Measurements from ENCODE around the gene GJC1.
"Not testable (repeated sequence)": the region's sequence is repeated elsewhere in the genome, so short reads cannot be mapped to it uniquely, and the experiment has no call there.

DNA sequence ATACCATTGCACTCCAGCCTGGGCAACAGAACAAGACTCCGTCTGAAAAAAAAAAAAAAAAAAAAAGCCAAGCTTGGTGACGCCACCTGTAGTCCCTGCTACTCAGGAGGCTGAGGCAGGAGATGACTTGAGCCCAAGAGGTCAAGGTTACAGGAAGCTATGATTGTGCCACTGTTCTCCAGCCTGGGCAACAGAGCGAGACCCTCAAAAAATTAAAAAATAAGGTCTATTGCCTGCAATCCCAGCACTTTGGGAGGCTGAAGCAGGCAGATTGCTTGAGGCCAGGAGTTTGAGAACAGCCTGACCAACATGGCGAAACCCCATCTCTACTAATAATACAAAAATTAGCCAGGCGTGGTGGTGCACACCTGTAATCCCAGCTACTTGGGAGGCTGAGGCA is 74.9 kb downstream of the GJC1 start:
- TF ChIP-seq, protein P1, sequence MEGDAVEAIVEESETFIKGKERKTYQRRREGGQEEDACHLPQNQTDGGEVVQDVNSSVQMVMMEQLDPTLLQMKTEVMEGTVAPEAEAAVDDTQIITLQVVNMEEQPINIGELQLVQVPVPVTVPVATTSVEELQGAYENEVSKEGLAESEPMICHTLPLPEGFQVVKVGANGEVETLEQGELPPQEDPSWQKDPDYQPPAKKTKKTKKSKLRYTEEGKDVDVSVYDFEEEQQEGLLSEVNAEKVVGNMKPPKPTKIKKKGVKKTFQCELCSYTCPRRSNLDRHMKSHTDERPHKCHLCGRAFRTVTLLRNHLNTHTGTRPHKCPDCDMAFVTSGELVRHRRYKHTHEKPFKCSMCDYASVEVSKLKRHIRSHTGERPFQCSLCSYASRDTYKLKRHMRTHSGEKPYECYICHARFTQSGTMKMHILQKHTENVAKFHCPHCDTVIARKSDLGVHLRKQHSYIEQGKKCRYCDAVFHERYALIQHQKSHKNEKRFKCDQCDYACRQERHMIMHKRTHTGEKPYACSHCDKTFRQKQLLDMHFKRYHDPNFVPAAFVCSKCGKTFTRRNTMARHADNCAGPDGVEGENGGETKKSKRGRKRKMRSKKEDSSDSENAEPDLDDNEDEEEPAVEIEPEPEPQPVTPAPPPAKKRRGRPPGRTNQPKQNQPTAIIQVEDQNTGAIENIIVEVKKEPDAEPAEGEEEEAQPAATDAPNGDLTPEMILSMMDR (IDR thresholded peaks at IDR 0.05): not testable (repeated sequence)
- not testable (repeated sequence) for TF ChIP-seq POLR2A (IDR thresholded peaks at IDR 0.05)
